Psoas muscle (tissue), 8 donors: Measurements from ENCODE around the gene LRRTM2. TPM values are rescaled to one million over a fixed set of nuclear protein-coding genes. Genes with fewer than 3 reads are reported as not detected.

Experiments
- ATAC-seq, 4 donors: fragments of 200-7000 bp; cut with Tn5 transposase; one replicate each; pipeline ENCODE4 v1.9.1; 2020; ENCODE audit warnings: moderate library complexity in 3 of 4, mild to moderate bottlenecking in 2 of 4
- DNase-seq, 2 donors: peaks; one replicate each; pipeline ENCODE4 v3.0.0-alpha.2; 2020
- H3K27ac ChIP-seq: fragments of 200-600 bp; one replicate; pipeline ENCODE4 v1.8.0; 2022
- H3K27me3 ChIP-seq, 3 donors: fragments of 200-600 bp in 1 of 3; one replicate each; pipeline versions ENCODE4 v1.6.1 to v1.8.0; 2013 to 2022; ENCODE audit warnings: low read length in 2 of 3, mild to moderate bottlenecking in 2 of 3, moderate library complexity in 1 of 3; ENCODE audit not compliant: insufficient read depth in 3 of 3
- H3K36me3 ChIP-seq, 2 donors: fragments of 200-600 bp in 1 of 2; one replicate each; pipeline versions ENCODE4 v1.6.1 to v1.8.0; 2013 to 2022; ENCODE audit warnings: low read depth in 1 of 2, mild to moderate bottlenecking in 1 of 2, moderate library complexity in 1 of 2; ENCODE audit not compliant: insufficient read depth in 1 of 2
- H3K4me1 ChIP-seq: fragments of 200-600 bp; one replicate; pipeline ENCODE4 v1.8.0; 2022
- H3K4me3 ChIP-seq: fragments of 200-600 bp; one replicate; pipeline ENCODE4 v1.8.0; 2022; ENCODE audit warnings: mild to moderate bottlenecking
- H3K9me3 ChIP-seq: fragments of 200-600 bp; one replicate; pipeline ENCODE4 v1.8.0; 2022
- CTCF ChIP-seq: fragments of 200-600 bp; IDR thresholded peaks from one replicate; pipeline ENCODE4 v1.8.0; 2022; ENCODE audit warnings: antibody characterized with exemption
- WGBS, 3 donors: extraction: QIAGEN DNeasy Blood & Tissue Kit; methylation state at CpG; one replicate each; pipeline versions ENCODE4 v1.1.6 to v1.1.7; 2013; 5-methylcytosine and 5-hydroxymethylcytosine counted together
- intact Hi-C, 2 donors: fragments of 100-400 bp; cut with DNase I; formaldehyde crosslinking; loops; one replicate each; pipeline versions ENCODE4 v1.11.0 to v1.14.2; 2022
- polyA plus RNA-seq, 3 donors: library from polyadenylated mRNA; stranded (reverse); fragments of 200-250 nt; gene quantifications; one replicate each; pipeline ENCODE4 v1.2.3, GENCODE V29; 2013
- total RNA-seq, 4 donors: library from RNA; stranded (reverse); fragmentation: NEBNext Ultra II Directional in 2 of 4; extraction: Animal tissue kit (Norgen Biotek cat#: 25700) in 2 of 4; gene quantifications; one replicate each; pipeline versions ENCODE4 v1.2.1 to v1.2.4, GENCODE V29; 2021 to 2023
- donor health status: healthy with polysubstance abuse.
- donor health status: DM: no; HTN: no; CAD: no; lungs with moderate emphysema.
- donor health status: Bipolar disorder and iron deficiency.
- donor health status: healthy.
- donor health status: DM: yes; HTN: yes; CAD: no.
- donor health status: DM: no; HTN: no; CAD: no.
- donor health status: DM: no; HTN: no; CAD: no.
- donor health status: DM: yes; HTN: yes; CAD: no.

LRRTM2 gene
- total and polyA plus RNA-seq, 7 donors: 0.03 to 0.28 (median 0.20) TPM; not detected in 1

GRCh38 chr5:138849439-138849838 is 25.7 kb downstream of the LRRTM2 start:
- H3K4me1 ChIP-seq: peaks cover 21% of the 10 kb centered on the region
- intact Hi-C loops: no loop called here
- DNase-seq: no peak
- no peak for ATAC-seq
- no peaks in the 10 kb centered on the region for H3K36me3 ChIP-seq
- H3K27ac ChIP-seq: no peak overlapping the region
- H3K4me3 ChIP-seq: no peak overlapping the region
- 28 to 61% (median 51%) methylated on average over 3 of the region's 3 CpGs for WGBS, 3 donors
- no peak for TF ChIP-seq CTCF
- no peaks in the 10 kb centered on the region for H3K9me3 ChIP-seq
- H3K27me3 ChIP-seq: no peaks in the 10 kb centered on the region

- Histone ChIP-seq H3K36me3 (no peaks in the 10 kb centered on the region), H3K27ac (peak overlapping the region; percentile 68), H3K4me3 (peak overlapping the region; percentile 33), H3K9me3 (no peaks in the 10 kb centered on the region), H3K4me1 (peaks cover 55% of the 10 kb centered on the region), H3K27me3 (no peaks in the 10 kb centered on the region)
- DNase-seq (no peak), ATAC-seq (peak; percentile 62 to 81 (median 76))
- intact Hi-C loops: no loop called here
- 20 to 34% (median 29%) methylated on average over 6 of the region's 6 CpGs for WGBS, 3 donors
- TF ChIP-seq CTCF: no peak
Measured at GRCh38 chr5:138844812-138845513, 30.2 kb downstream of the LRRTM2 start.

- DNase-seq (no peak), ATAC-seq (peak in 1 of 4 donors; percentile 32)
- Histone ChIP-seq H3K4me3 (peak overlapping the region; percentile 33), H3K36me3 (no peaks in the 10 kb centered on the region), H3K27ac (peak overlapping the region; percentile 68), H3K27me3 (no peaks in the 10 kb centered on the region), H3K4me1 (peaks cover 57% of the 10 kb centered on the region), H3K9me3 (no peaks in the 10 kb centered on the region)
- no peak for TF ChIP-seq CTCF
- intact Hi-C loops: no loop called here
- WGBS, 3 donors: 54 to 78% (median 71%) methylated on average over 4 of the region's 4 CpGs
Measured at GRCh38 chr5:138844125-138844461, 31.0 kb downstream of the LRRTM2 start.

- Histone ChIP-seq H3K9me3 (no peaks in the 10 kb centered on the region), H3K27me3 (no peaks in the 10 kb centered on the region), H3K36me3 (no peaks in the 10 kb centered on the region), H3K27ac (peak overlapping the region; percentile 68), H3K4me1 (peaks cover 57% of the 10 kb centered on the region), H3K4me3 (peak overlapping the region; percentile 33)
- DNase-seq (no peak), ATAC-seq (peak in 2 of 4 donors; percentile 18 to 22)
- intact Hi-C loops: no loop called here
- no peak for TF ChIP-seq CTCF
- 87 to 92% (median 90%) methylated on average over 2 of the region's 2 CpGs for WGBS, 3 donors
Measured at GRCh38 chr5:138843316-138844124, 31.6 kb downstream of the LRRTM2 start.
